Immature natural killer cell (primary cell): ENCODE data around the gene WNK4. TPM values are rescaled to one million over a fixed set of nuclear protein-coding genes. Genes with fewer than 3 reads are reported as not detected.
A peak's percentile ranks its signal among the peaks of the same experiment; 100 is the strongest.

Experiments
- DNase-seq, 3 donors: peaks; one replicate each; pipeline ENCODE4 v3.0.0; 2022; ENCODE audit warnings: mixed read lengths in 1 of 3
- H3K27ac Mint-ChIP-seq, 6 donors: one replicate each; pipeline ENCODE4 v1.8.0; 2020; ENCODE audit warnings: mixed read lengths in 6 of 6, mild to moderate bottlenecking in 5 of 6, inconsistent platforms in 4 of 6, moderate library complexity in 3 of 6
- H3K27me3 Mint-ChIP-seq, 3 donors: one replicate each; pipeline ENCODE4 v1.8.0; 2020 to 2021; ENCODE audit warnings: low read depth in 3 of 3, mild to moderate bottlenecking in 3 of 3, mixed read lengths in 3 of 3, moderate library complexity in 3 of 3, inconsistent platforms in 1 of 3
- H3K36me3 Mint-ChIP-seq, 3 donors: one replicate each; pipeline ENCODE4 v1.8.0; 2020; ENCODE audit warnings: mixed read lengths in 3 of 3, inconsistent platforms in 2 of 3, mild to moderate bottlenecking in 2 of 3
- H3K4me1 Mint-ChIP-seq, 2 donors: one replicate each; pipeline ENCODE4 v1.8.0; 2020; ENCODE audit warnings: inconsistent platforms in 2 of 2, mild to moderate bottlenecking in 2 of 2, mixed read lengths in 2 of 2, moderate library complexity in 1 of 2
- H3K4me3 Mint-ChIP-seq, 5 donors: one replicate each; pipeline ENCODE4 v1.8.0; 2020; ENCODE audit warnings: mild to moderate bottlenecking in 5 of 5, mixed read lengths in 5 of 5, inconsistent platforms in 3 of 5, moderate library complexity in 3 of 5
- H3K9me3 Mint-ChIP-seq, 6 donors: one replicate each; pipeline ENCODE4 v1.8.0; 2020; ENCODE audit warnings: mild to moderate bottlenecking in 6 of 6, mixed read lengths in 6 of 6, inconsistent platforms in 4 of 6, moderate library complexity in 3 of 6
- polyA plus RNA-seq, 3 donors: library from polyadenylated mRNA; unstranded; fragments of 300-500 nt; fragmentation: Illumina TruSeq; gene quantifications; one replicate each; pipeline ENCODE4 v1.2.3, GENCODE V29; 2021

WNK4 gene
- polyA plus RNA-seq, 3 donors from 2014 or later: not detected

DNA sequence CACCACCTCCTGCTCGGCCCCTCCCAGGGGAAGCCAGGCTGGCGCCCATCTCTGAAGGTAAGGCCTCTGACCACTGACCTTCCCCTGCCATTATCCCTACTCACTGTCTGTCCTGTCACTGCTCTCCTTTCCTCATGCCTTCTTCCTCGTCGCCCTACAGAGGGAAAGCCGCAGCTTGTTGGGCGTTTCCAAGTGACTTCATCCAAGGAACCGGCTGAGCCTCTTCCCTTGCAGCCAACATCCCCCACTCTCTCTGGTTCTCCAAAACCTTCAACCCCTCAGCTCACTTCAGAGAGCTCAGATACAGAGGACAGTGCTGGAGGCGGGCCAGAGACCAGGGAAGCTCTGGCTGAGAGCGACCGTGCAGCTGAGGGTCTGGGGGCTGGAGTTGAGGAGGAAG lies 15.1 kb downstream of the WNK4 start:
- Mint-ChIP-seq H3K4me3 (peak overlapping the region in 1 of 5 donors; percentile 7), H3K36me3 (peaks cover 0 to 10% (median 3%) of the 10 kb centered on the region in 3 donors), H3K4me1 (peaks cover 19 to 27% of the 10 kb centered on the region in 2 donors), H3K27me3 (peaks cover 2 to 6% (median 5%) of the 10 kb centered on the region in 3 donors), H3K27ac (no peak overlapping the region), H3K9me3 (no peaks in the 10 kb centered on the region)
- DNase-seq: no peak

DNA sequence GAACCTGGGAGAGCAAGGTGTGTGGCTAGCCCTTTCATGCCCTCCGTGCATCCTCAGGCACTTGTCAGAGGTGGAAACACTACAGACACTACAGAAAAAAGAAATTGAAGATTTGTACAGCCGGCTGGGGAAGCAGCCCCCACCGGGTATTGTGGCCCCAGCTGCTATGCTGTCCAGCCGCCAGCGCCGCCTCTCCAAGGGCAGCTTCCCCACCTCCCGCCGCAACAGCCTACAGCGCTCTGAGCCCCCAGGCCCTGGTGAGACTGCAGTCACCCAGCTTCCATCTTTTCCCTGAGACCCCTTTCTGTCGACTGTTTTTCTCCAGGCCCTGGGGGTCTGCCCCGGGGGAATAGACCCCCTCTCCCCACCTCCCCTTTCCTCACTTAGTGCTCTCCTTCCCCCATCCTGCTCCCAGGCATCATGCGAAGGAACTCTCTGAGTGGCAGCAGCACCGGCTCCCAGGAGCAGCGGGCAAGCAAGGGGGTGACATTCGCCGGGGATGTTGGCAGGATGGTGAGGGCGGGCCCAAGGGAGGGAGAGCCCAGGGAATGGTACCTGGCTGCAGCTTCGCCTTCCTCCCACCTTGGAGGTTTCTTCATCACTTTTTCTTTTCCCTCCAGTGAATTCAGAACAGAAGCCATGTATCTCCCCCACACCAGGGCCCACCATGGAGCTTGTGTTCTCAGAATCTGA lies 15.8 kb downstream of the WNK4 start:
- no peak for DNase-seq
- peaks cover 0 to 10% (median 3%) of the 10 kb centered on the region in 3 donors for H3K36me3 Mint-ChIP-seq
- no peaks in the 10 kb centered on the region for H3K9me3 Mint-ChIP-seq
- no peak overlapping the region for H3K27ac Mint-ChIP-seq
- peak overlapping the region in 4 of 5 donors; percentile 13 to 54 (median 31) for H3K4me3 Mint-ChIP-seq
- peaks cover 2 to 6% (median 5%) of the 10 kb centered on the region in 3 donors for H3K27me3 Mint-ChIP-seq
- H3K4me1 Mint-ChIP-seq: peaks cover 19 to 27% of the 10 kb centered on the region in 2 donors

DNA sequence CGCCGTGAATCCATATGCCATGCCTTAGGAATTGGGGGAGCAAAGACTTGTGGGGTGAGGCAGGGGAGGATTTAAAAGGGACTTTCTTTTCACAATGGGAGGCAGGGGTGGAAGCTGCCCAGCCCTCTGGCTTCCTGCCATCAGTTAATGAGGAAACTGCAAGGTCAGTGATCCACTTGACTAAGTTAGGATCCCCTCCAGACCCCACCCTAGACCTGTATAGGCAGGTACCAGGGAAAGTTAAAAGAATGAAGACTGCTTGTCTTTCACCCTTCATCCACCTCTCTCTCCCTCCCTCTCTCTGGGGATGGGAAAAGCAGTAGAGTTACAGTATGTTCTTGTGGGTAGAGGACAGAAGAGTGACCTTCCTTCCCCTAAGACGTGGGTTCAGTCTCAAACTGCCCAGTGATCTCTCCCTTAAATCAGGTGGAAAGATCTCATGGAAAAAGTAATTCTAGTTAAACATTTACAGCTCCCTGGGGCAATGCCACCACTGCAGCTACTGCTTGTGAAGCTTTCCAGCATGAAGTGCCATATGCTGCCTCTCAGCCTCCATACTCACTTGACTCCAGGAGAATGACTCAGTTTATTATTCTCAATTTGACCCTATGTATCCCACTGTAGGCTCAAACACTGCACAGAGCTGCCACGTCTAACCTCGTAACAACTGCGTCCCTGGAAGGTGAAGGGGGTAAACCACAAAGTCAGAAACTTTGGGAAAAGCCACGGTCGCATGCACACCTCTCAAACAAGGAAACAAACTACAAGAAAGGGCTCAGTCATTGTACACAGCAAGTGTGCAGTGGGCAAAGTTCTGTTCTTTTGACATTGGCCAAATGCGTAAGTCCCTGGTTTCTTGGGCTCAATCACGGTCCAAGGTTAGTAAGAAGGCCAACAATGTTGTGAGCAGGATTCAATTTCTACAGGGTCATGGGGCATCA lies 16.9 kb downstream of the WNK4 start:
- Mint-ChIP-seq H3K36me3 (peaks cover 0 to 10% (median 3%) of the 10 kb centered on the region in 3 donors), H3K9me3 (no peaks in the 10 kb centered on the region), H3K27ac (peak overlapping the region in 2 of 6 donors; percentile 28 to 43), H3K4me3 (peak overlapping the region; percentile 93 to 98 (median 95)), H3K4me1 (peaks cover 19 to 27% of the 10 kb centered on the region in 2 donors), H3K27me3 (peaks cover 2 to 6% (median 5%) of the 10 kb centered on the region in 3 donors)
- no peak for DNase-seq

DNA sequence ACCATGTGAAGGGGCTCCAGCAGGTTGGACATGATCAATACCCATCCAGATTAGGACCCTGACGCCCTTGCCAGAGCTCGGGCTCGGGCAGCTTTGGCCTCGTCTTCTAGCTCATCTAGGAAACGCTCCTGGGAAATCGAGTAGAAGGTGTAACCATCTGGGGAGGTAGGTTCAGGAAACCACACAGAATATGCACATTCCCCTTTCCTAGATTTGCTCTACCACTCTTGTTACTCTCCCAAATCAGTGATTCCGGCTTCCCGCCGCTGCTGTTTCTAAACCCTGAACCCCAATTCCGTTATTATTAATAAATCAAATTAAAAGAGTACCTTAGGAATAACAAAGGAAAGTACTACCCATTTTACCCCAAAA lies 17.6 kb downstream of the WNK4 start:
- peak overlapping the region; percentile 56 to 91 (median 82) for H3K27ac Mint-ChIP-seq
- H3K27me3 Mint-ChIP-seq: peaks cover 2 to 6% (median 5%) of the 10 kb centered on the region in 3 donors
- H3K4me1 Mint-ChIP-seq: peaks cover 19 to 27% of the 10 kb centered on the region in 2 donors
- peaks cover 0 to 10% (median 3%) of the 10 kb centered on the region in 3 donors for H3K36me3 Mint-ChIP-seq
- peak overlapping the region; percentile 93 to 98 (median 95) for H3K4me3 Mint-ChIP-seq
- DNase-seq: no peak
- H3K9me3 Mint-ChIP-seq: no peaks in the 10 kb centered on the region

DNA sequence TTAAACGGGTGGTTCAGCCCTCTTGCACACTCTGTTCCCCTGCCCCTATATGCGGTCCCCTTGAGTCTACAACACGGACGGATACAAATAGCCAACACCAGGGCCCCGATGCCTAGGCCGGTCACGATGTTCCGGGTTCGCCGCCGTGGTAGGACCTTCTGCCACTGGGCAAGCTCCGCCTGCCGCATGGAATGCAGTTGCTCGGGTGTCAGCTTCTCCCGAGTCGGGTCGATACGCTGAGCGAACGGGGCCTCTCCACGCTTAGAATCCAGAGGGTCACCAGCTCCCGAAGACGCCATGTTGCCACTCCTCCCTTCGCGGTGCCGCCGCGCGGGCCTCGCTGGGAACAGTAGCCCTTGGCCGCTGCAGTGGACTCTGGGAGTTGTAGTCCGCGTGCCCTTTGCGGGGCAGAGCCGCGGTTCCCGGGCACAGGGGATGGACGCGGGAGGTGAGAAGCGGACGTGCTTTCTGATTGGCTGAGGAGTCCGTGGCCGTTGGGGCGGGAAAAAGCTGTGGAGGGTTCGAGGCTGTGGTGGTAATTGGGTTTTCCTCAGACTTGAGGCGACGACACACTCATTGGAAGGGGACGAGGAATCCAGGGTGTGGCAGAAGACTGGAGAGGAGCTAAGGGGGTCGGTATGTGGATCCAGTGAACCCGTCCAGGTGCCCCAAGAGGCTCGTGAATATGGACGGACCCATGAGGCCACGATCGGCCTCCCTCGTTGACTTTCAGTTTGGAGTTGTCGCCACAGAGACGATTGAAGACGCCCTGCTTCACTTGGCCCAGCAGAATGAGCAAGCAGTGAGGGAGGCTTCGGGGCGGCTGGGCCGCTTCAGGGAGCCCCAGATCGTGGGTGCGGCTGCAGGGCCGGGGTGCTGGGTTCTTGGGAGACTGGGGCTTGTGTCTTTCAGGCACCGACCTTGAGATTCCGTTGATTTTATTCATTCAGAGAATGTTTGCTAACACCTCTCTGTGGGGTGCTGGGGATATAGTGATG lies 18.3 kb downstream of the WNK4 start, which contains the start of the genes CNTD1 and COA3:
Gene CNTD1, plus strand, starts transcription at position 479 of the 998 bp plus-strand sequence. Its CDS starts 207 bp downstream, at position 686.
Gene COA3, minus strand, starts transcription at position 322 of the 998 bp plus-strand sequence. Its CDS starts 23 bp downstream, at position 299.
- peak; percentile 65 to 69 (median 67) for DNase-seq
- peak within 1 kb of the TSS; percentile 56 to 91 (median 82) for H3K27ac Mint-ChIP-seq
- peaks cover 2 to 6% (median 5%) of the 10 kb centered on the region in 3 donors for H3K27me3 Mint-ChIP-seq
- peak within 1 kb of the TSS; percentile 93 to 98 (median 95) for H3K4me3 Mint-ChIP-seq
- H3K4me1 Mint-ChIP-seq: peaks cover 19 to 27% of the 10 kb centered on the region in 2 donors
- no peaks in the 10 kb centered on the region for H3K9me3 Mint-ChIP-seq
- H3K36me3 Mint-ChIP-seq: peaks cover 0 to 10% (median 3%) of the 10 kb centered on the region in 3 donors

DNA sequence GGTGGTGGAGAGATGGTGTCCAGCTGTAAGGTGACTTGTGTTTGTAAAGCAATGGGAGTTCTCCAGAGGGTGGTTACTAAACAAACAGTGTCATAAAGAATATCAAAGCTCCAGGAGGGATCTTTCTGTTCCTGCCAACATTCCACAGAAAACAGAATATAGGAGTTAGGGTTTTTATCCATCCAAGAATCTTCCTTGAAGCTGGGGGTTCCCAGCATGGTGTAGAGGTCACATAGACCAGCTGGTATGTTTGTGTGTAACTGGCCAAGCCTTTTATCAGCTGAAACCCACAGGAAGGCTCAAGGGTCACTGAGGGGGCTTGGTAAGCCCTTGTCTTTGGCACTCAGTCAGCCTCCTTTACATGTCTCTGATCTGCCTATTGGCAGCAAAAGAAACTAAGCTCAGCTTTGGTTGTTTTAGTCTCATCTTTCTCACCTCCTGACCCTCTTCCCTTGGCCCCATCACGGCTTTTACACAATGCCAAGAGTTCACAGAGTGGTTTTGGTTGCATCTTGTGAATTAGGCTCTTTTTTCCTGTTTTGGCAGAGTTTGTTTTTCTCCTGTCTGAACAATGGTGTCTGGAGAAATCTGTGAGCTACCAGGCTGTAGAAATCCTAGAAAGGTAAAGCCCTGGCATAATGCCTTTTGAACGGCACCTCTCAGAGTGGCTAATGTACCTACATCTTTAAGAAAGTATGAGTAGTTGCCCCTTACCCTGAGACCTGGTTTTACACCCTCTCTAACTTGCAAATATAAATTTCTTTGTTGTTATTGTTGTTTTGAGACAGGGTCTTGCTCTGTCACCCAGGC lies 22.9 kb downstream of the WNK4 start:
- H3K4me1 Mint-ChIP-seq: peaks cover 6 to 7% of the 10 kb centered on the region in 2 donors
- H3K9me3 Mint-ChIP-seq: no peaks in the 10 kb centered on the region
- no peaks in the 10 kb centered on the region for H3K36me3 Mint-ChIP-seq
- no peak overlapping the region for H3K4me3 Mint-ChIP-seq
- DNase-seq: no peak
- peaks cover 2 to 6% (median 5%) of the 10 kb centered on the region in 3 donors for H3K27me3 Mint-ChIP-seq
- no peak overlapping the region for H3K27ac Mint-ChIP-seq

DNA sequence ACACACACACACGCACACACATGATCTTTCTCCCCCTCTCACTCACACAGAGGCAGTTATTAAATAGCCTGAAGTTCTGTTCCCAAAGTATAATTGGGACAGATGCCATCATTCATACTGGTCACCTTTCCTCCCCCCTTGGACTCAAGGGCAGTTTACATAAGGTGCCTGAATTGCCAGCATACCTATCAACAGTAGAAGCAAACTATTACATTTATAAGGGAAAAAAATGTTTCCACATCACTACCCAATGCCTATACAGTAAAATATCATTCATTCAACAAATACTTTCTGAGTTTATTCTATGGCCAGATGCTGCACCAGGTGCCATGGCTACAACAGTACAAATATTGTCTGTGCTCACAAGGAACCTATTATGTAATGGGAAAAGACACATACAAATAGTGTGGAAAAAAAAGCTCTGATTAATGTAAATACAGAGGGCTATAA lies 24.5 kb downstream of the WNK4 start:
- H3K4me1 Mint-ChIP-seq: no peaks in the 10 kb centered on the region
- no peak overlapping the region for H3K27ac Mint-ChIP-seq
- H3K4me3 Mint-ChIP-seq: no peak overlapping the region
- DNase-seq: no peak
- H3K9me3 Mint-ChIP-seq: no peaks in the 10 kb centered on the region
- H3K27me3 Mint-ChIP-seq: peaks cover 0 to 5% (median 0%) of the 10 kb centered on the region in 3 donors
- H3K36me3 Mint-ChIP-seq: peaks cover 0 to 6% (median 1%) of the 10 kb centered on the region in 3 donors

DNA sequence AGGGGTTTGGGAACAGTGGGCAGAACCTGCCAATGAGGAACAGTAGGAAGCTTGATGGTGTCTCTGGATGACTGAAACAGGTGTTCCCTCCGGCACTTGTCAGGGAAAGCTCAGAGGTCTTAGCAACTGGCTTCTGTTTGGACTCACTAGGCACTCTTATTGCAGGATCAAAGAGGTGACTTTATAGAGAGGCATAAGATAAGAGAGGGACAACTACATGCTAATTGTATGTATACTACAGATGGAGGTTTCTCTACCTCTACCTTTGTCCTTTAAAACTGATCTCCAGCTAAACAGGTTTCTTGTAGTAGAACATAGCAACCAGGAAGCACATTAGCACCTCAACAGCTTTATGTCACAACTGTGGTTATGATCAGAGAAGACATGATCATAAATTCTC lies 25.8 kb downstream of the WNK4 start:
- H3K36me3 Mint-ChIP-seq: peaks cover 5 to 15% (median 10%) of the 10 kb centered on the region in 3 donors
- no peaks in the 10 kb centered on the region for H3K4me1 Mint-ChIP-seq
- H3K27ac Mint-ChIP-seq: no peak overlapping the region
- no peaks in the 10 kb centered on the region for H3K9me3 Mint-ChIP-seq
- peaks cover 0 to 5% (median 0%) of the 10 kb centered on the region in 3 donors for H3K27me3 Mint-ChIP-seq
- DNase-seq: no peak
- H3K4me3 Mint-ChIP-seq: no peak overlapping the region

DNA sequence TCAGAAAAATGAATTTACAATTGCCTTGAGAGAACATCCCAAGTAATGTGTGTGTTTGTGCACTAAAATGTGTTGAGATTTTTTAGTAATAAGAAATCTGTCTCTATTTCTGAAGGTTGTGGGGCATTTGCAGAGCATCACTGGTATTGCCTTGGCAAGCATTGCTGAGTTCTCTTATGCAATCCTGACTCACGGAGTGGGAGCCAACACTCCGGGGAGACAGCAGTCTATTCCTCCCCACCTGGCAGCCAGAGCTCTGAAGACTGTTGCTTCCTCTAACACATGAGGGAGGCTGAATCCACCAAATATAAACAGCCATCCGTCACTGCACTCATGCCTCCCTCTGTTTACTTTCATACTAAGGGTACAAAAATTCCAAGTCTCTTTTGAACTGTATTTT lies 28.8 kb downstream of the WNK4 start:
- H3K36me3 Mint-ChIP-seq: peaks cover 19 to 25% (median 20%) of the 10 kb centered on the region in 3 donors
- no peak overlapping the region for H3K27ac Mint-ChIP-seq

DNA sequence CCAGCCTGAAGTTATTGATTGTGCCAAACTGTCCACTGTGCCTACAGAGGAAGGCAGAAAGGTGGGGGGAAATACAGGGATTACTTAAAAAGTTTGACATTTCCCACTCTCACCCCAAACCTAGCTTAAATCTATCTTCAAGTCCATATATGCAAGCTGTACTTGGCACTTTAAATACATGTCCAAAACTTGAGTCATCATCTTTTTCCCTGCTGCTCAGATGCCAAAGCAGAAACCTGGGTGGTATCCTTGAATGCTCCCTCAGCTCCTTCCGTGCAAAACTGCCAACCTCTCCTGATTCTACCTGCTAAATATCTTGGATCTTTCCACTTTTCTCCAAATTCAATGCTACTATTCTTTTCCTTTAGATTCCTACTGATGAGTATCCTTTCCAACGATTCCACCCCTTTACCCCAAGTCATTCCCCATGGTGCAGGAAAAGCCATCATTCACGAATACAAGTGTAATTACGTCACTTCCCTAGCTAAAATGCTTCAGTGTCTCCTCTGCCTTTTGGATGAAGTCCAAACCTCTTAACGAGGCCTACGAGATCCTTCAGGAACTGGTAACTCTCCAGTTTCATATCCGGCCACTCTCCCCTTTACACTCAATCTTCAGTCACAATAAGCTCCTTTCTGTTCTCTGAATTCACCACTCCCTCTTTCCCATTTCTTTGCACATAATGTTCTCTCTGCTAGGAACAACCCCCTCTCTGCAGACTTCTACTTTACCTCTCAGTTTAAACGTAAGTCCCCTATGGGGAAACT lies 34.4 kb downstream of the WNK4 start:
- Mint-ChIP-seq H3K9me3 (no peaks in the 10 kb centered on the region), H3K4me3 (no peak overlapping the region), H3K4me1 (peaks cover 0 to 4% of the 10 kb centered on the region in 2 donors), H3K27me3 (peaks cover 0 to 3% (median 0%) of the 10 kb centered on the region in 3 donors), H3K36me3 (peaks cover 31 to 63% (median 36%) of the 10 kb centered on the region in 3 donors), H3K27ac (no peak overlapping the region)
- no peak for DNase-seq

More for the DNA sequence above, 28.8 kb downstream of the WNK4 start:
- peaks cover 0 to 5% (median 0%) of the 10 kb centered on the region in 3 donors for H3K27me3 Mint-ChIP-seq
- no peaks in the 10 kb centered on the region for H3K4me1 Mint-ChIP-seq
- H3K9me3 Mint-ChIP-seq: no peaks in the 10 kb centered on the region
- no peak overlapping the region for H3K4me3 Mint-ChIP-seq
- DNase-seq: no peak

DNA sequence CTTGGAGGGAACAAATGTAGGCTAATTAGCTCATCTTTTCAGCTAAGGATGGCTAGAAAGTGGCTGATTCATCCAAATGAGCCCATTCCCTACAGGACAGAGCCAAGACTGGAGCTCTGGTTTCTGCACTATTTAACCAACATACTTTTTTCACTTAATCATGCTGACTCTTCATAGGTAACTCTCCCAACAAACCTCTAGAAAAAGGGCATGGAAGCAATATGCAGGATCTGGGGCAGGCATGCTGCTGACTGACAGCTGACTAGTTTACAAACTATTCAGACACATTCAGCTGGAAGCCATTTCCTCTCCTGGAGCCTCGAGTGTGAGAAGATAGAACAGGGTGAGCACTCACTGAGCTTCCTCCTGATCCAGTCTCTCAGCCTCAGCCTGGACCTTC lies 37.5 kb downstream of the WNK4 start:
- Mint-ChIP-seq H3K4me3 (no peak overlapping the region), H3K27ac (no peak overlapping the region), H3K36me3 (peaks cover 21 to 59% (median 32%) of the 10 kb centered on the region in 3 donors), H3K4me1 (peaks cover 9 to 32% of the 10 kb centered on the region in 2 donors), H3K9me3 (no peaks in the 10 kb centered on the region), H3K27me3 (peaks cover 0 to 3% (median 0%) of the 10 kb centered on the region in 3 donors)
- DNase-seq: no peak
